Effector memory CD4-positive, alpha-beta T cell (primary cell): ENCODE data around the gene TPP1.

ENCODE experiments used
- DNase-seq, 3 donors: peaks; one replicate each; pipeline ENCODE4 v3.0.0-alpha.2; 2020
- H3K27ac ChIP-seq: 2 replicates; pipeline ENCODE4 v1.7.0; 2013; ENCODE audit warnings: mild to moderate bottlenecking, low read length, moderate library complexity; ENCODE audit not compliant: insufficient read depth, poor library complexity, severe bottlenecking
- H3K27me3 ChIP-seq: replicated peaks from 2 replicates; pipeline ENCODE4 v1.7.0; 2013; ENCODE audit warnings: mild to moderate bottlenecking, low read length; ENCODE audit not compliant: insufficient read depth, control insufficient read depth, poor library complexity, severe bottlenecking
- H3K36me3 ChIP-seq: 2 replicates; pipeline ENCODE4 v1.7.0; 2013; ENCODE audit warnings: mild to moderate bottlenecking, low read length, moderate library complexity; ENCODE audit not compliant: control insufficient read depth, insufficient read depth
- H3K4me1 ChIP-seq: 2 replicates; pipeline ENCODE4 v1.7.0; 2013; ENCODE audit warnings: low read length, mild to moderate bottlenecking; ENCODE audit not compliant: control insufficient read depth, insufficient read depth, poor library complexity, severe bottlenecking
- H3K4me3 ChIP-seq: 2 replicates; pipeline ENCODE4 v1.7.0; 2013; ENCODE audit warnings: low read length, low read depth, mild to moderate bottlenecking; ENCODE audit not compliant: insufficient read depth, poor library complexity, severe bottlenecking
- H3K9me3 ChIP-seq: 2 replicates; pipeline ENCODE4 v1.7.0; 2013; ENCODE audit warnings: mild to moderate bottlenecking, low read length, moderate library complexity; ENCODE audit not compliant: control insufficient read depth

Gene TPP1

DNA sequence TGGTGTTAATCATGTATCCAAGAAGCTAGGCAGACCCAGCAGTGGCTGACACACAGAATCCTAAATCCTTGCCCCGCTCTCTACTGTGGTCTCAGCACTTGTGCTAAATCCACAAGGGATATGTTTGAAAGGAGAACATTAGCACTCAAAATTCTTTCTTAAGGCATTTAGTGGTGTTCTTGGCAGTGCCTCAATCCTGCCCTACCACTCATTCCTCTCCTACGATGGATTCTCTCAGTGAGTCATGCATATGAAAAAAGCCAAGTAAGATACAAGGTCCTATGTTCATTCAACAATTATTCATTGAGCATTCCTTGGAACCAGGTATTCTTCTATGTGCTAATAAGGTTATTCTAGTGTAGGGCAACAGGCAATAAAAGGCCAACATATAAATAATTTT, 47.0 kb downstream of the TPP1 start:
- H3K27me3 ChIP-seq = no peaks in the 10 kb centered on the region
- no peak for DNase-seq
- H3K4me3 ChIP-seq = no peak overlapping the region
- H3K27ac ChIP-seq = no peak overlapping the region
- peaks cover 3% of the 10 kb centered on the region for H3K36me3 ChIP-seq
- H3K9me3 ChIP-seq = no peaks in the 10 kb centered on the region
- no peaks in the 10 kb centered on the region for H3K4me1 ChIP-seq

- Histone ChIP-seq H3K4me3 (no peak overlapping the region), H3K4me1 (no peaks in the 10 kb centered on the region), H3K36me3 (peaks cover 3% of the 10 kb centered on the region), H3K27me3 (no peaks in the 10 kb centered on the region), H3K9me3 (no peaks in the 10 kb centered on the region), H3K27ac (no peak overlapping the region)
- no peak for DNase-seq
Measured at GRCh38 chr11:6571434-6572008, 47.7 kb downstream of the TPP1 start.

DNA sequence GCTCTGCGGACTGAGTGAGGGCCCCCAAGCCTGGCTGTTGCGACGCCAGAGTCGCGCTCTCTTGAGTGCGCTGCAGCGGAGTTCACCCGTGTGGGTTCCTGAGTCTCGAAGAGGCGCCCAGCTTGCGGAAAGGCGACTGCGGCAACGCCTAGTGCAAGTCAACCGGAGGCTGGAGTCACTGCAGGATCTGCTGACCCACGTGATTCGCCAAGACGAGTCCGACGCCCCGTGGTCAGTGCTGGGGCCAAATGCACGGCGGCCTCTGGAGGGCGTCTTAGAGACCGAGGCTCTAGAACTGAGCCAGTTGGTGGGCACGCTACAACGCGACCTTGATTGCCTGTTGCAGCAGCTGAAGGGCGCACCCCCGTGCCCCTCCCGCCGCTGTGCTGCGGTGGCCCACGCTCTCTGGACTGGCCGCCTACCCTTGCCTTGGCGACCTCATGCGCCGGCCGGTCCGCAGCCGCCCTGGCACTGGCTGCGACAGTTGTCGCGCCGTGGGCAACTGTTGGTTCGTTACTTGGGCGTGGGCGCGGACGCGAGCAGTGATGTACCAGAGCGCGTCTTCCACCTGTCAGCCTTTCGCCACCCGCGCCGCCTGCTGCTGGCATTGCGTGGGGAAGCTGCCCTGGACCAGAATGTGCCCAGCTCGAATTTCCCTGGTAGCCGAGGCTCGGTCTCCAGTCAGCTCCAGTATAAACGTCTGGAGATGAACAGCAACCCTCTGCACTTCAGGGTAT, 48.4 kb downstream of the TPP1 start:
- no peaks in the 10 kb centered on the region for H3K4me1 ChIP-seq
- no peaks in the 10 kb centered on the region for H3K27me3 ChIP-seq
- peaks cover 3% of the 10 kb centered on the region for H3K36me3 ChIP-seq
- DNase-seq = no peak
- H3K27ac ChIP-seq = no peak overlapping the region
- no peaks in the 10 kb centered on the region for H3K9me3 ChIP-seq
- no peak overlapping the region for H3K4me3 ChIP-seq

GRCh38 chr11:6569706-6570105, 49.5 kb downstream of the TPP1 start:
- H3K4me3 ChIP-seq = no peak overlapping the region
- H3K36me3 ChIP-seq = peaks cover 3% of the 10 kb centered on the region
- H3K9me3 ChIP-seq = no peaks in the 10 kb centered on the region
- no peak overlapping the region for H3K27ac ChIP-seq
- no peak for DNase-seq
- no peaks in the 10 kb centered on the region for H3K4me1 ChIP-seq
- H3K27me3 ChIP-seq = no peaks in the 10 kb centered on the region

DNA sequence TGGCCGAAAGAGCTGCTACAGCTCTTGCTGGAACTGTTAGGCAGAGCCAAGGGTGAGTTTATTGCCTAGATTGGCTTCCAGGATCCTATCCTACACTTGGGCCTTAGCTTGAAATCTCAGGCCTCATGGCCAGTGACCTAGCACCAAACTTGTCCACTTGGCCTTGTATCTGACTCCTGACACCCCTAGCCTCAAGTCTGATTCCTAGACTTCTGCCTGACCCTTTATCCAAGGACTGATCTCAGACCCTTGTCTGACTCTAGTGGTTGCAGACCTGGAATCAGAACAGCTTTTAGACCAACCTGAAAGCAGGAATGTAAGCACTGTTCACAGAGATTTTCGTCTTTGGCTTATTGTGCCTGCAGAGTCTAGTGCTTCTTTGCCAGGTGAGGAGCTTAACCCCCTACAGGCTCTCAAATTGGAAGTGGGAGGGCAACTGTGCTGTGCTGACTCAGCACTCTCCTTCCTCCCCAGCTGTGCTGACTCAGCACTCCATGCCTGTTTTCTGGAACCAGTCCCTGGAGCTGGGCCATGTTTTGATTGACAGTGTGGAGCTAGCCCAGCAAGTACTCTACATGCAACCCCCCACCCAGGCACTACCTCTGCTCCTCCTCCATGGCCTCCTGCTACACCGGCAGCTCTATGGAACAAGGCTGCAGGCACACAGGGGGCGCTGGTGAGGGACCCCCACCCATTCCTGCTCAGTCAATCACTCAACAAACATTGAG, 50.9 kb downstream of the TPP1 start:
- H3K9me3 ChIP-seq = no peaks in the 10 kb centered on the region
- peaks cover 3% of the 10 kb centered on the region for H3K36me3 ChIP-seq
- no peak overlapping the region for H3K27ac ChIP-seq
- DNase-seq = no peak
- H3K4me1 ChIP-seq = no peaks in the 10 kb centered on the region
- no peak overlapping the region for H3K4me3 ChIP-seq
- no peaks in the 10 kb centered on the region for H3K27me3 ChIP-seq

GRCh38 chr11:6567371-6567745, 51.9 kb downstream of the TPP1 start:
- H3K36me3 ChIP-seq = peaks cover 3% of the 10 kb centered on the region
- no peaks in the 10 kb centered on the region for H3K4me1 ChIP-seq
- H3K4me3 ChIP-seq = no peak overlapping the region
- no peaks in the 10 kb centered on the region for H3K9me3 ChIP-seq
- H3K27ac ChIP-seq = no peak overlapping the region
- no peak for DNase-seq
- H3K27me3 ChIP-seq = no peaks in the 10 kb centered on the region

DNA sequence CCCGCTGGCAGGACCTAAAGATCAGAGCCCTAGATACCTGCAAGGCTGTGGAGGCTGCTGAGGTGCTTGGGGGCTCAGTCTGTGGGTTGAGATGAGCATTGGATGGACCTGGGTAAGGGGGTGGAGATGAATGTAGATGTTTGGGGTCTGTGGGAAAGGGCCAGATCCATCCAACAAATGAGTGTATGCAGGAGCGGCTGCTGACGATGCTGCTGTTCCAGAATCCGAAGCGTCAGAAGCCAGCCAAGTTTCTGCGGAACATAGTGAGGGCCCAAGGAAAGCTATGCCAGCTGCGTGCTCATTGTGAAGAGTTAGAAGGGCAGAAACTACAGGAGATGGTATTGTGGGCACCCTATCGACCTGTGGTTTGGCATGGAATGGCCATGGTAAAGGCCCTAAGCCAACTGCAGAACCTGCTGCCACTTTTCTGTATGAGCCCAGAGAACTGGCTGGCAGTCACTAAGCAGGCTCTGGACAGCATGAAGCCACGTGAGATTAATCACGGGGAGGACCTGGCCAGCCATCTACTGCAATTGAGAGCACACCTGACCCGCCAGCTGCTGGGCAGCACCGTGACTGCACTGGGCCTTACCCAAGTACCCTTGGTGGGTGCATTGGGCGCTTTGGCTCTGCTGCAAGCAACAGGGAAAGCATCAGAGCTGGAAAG, 52.4 kb downstream of the TPP1 start:
- Histone ChIP-seq H3K9me3 (no peaks in the 10 kb centered on the region), H3K4me1 (no peaks in the 10 kb centered on the region), H3K4me3 (no peak overlapping the region), H3K36me3 (peaks cover 3% of the 10 kb centered on the region), H3K27ac (no peak overlapping the region), H3K27me3 (no peaks in the 10 kb centered on the region)
- DNase-seq = no peak

DNA sequence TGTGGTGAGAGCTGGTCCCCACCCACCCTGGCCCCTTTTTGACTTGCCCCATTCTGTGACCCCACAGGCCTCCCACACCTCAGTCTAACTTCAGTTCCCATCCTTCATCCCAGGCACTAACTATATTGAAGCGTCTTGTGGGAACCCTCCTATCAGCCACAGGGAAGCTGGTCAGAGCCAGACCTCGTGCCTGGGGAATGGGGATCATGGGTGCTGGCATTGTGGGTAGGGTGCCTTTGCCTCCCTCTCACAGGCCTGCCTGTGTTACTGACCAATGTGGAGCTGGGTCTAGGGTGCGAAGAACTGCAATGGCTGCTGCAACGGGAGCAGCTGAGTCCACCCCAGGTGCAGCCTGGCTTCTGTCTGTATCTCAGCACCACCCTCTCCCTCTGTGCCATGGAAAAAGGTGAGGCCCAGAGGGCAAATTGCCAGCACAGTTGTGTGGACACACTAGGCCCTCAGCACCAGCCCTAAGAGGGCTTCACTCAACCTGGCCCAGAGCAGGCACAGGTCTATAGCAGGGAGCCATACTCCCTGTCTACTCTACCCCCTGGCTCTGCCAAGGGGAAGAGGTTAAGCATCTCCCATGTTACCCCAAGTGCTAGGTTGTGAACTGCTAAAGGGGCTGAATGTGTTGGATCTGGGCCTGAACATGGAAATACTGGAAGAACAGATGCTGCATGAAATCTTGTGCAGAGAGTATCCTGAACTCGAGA, 53.1 kb downstream of the TPP1 start:
- Histone ChIP-seq H3K27ac (no peak overlapping the region), H3K4me1 (no peaks in the 10 kb centered on the region), H3K27me3 (no peaks in the 10 kb centered on the region), H3K36me3 (peaks cover 3% of the 10 kb centered on the region), H3K4me3 (no peak overlapping the region), H3K9me3 (no peaks in the 10 kb centered on the region)
- no peak for DNase-seq

- Histone ChIP-seq H3K27me3 (no peaks in the 10 kb centered on the region), H3K4me3 (no peak overlapping the region), H3K4me1 (no peaks in the 10 kb centered on the region), H3K27ac (no peak overlapping the region), H3K36me3 (peaks cover 2% of the 10 kb centered on the region), H3K9me3 (no peaks in the 10 kb centered on the region)
- DNase-seq = no peak
Measured at GRCh38 chr11:6565325-6565724, 53.9 kb downstream of the TPP1 start.
